GM19324 (cell line): Measurements from ENCODE around the gene LRRC1.
"Not testable (repeated sequence)": the region's sequence is repeated elsewhere in the genome, so short reads cannot be mapped to it uniquely, and the experiment has no call there.

ENCODE experiments used
- ATAC-seq: cut with Tn5 transposase; IDR thresholded peaks from one replicate; pipeline ENCODE4 v1.9.1; 2021; ENCODE audit warnings: mild to moderate bottlenecking, moderate library complexity; ENCODE audit not compliant: unreplicated experiment, low FRiP score

LRRC1 gene

DNA sequence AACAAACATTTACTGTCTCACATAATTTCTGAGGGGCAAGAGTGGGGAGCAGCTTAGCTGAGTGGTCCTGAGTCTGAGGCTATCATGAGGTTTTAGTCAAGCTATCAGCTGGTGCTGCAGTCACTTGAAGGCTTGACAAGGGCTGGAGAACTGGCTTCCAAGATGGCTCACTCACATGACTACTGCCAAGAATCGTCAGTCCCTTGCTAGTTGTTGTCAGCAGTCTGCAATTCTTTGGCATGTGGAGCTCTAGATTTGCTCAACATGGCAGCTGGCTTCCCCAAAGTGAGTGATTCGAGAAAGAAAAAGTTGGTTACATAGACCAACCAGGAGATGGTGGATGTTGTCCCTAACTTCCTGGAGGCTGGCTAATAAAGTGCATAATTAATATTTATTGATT lies 2.8 kb upstream of the LRRC1 start:
- no peak for ATAC-seq

DNA sequence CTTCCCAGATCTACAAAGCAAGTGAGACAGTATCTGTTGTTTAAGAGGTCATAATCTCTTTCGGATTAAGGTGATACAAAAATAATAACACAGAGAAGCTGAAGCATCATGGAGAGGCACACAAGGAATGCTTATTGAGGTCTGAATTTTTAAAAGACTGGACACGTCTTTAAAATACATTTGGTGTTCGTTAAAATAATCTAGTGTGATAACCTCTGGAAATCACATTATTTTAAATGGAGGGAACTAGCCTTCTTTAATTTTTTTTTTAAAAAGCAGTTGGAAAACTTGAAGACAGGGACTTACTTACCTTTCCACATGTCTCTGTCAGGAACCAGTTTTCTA lies 1.9 kb upstream of the LRRC1 start:
- ATAC-seq, result no peak

DNA sequence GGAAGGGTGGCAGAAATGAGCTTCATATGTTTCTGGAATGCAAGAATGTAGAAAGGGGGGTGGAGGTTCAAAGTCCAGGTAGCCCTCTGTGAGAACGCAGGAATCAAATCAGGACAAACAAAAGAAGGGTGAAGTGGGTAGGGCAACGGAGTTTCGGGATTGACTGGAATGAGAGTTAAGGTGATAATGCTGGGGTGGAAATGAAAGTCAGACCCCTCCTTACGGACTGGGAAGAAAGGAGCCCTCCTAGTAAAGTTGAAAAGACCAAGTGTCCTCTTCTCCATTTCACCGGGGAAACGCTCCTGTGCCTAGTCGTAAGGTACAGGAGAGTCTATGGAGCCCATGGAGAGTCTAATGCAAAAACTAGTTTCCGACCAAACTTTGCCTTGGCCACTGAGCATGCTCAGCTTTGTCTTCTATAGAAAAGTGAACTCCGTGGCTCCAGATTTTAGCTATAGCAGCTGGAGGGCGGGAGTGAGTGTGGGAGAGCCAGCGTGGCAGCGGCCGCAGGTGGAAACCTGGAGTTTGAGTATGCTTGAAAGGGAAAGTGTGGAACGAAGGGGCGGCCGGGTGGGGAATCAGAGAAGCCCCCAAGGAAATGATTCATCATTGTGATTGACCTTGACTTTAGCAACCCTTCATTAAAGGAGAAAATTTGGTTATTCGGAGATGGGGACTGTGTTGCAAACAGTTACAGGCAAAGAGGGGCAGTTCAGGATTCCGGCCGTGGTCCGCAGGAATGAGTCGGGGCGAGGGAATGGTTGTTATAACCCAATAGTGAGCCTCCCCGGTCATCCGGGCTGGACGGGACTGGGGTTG lies 1.3 kb upstream of the LRRC1 start:
- no peak for ATAC-seq

DNA sequence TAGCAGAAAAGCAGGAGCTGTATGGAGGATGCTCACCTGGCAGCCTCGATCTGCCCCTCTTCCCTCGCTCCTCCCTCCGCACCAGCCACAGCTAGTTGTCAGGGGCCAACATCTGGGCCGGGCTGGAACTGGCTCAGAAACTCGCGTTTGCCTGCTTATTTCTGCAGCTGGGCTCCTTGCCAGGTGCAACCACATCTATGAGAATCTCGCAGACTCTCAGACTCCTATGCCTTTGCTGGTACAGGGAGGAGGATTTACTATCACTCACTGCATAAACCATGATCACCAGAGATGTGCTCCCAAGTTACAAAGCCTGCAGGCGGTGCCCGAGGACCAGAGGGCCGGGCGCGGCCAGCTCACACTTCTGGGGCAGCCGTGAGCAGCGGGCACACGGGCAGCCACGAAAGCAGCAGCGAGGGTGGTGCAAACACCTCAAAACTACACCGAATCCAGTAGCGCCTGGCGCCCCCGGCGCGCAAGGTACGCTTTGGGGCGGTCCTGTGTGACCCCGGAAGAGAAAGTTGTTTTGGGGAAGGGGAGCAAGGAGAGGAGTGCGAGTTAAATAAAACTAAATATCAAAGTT lies 577 bp upstream of the LRRC1 start:
- peak; percentile 71 for ATAC-seq

DNA sequence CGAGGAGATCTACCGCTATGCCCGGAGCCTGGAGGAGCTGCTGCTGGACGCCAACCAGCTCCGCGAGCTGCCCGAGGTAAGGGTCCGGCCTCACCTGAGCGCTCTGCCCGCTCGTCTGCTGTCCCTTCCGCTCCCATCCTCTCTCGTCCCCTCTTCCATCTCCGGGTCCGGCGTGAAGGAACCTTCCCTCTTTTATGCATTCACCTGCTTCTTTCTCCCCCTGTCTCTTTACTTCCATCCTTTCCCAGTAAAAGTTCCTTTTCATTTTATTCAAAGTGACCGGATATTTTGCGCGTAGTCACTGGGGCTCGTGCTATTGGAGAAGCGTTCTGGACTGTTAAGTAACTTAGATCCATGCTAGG lies 516 bp downstream of the LRRC1 start:
- peak; percentile 17 for ATAC-seq

DNA sequence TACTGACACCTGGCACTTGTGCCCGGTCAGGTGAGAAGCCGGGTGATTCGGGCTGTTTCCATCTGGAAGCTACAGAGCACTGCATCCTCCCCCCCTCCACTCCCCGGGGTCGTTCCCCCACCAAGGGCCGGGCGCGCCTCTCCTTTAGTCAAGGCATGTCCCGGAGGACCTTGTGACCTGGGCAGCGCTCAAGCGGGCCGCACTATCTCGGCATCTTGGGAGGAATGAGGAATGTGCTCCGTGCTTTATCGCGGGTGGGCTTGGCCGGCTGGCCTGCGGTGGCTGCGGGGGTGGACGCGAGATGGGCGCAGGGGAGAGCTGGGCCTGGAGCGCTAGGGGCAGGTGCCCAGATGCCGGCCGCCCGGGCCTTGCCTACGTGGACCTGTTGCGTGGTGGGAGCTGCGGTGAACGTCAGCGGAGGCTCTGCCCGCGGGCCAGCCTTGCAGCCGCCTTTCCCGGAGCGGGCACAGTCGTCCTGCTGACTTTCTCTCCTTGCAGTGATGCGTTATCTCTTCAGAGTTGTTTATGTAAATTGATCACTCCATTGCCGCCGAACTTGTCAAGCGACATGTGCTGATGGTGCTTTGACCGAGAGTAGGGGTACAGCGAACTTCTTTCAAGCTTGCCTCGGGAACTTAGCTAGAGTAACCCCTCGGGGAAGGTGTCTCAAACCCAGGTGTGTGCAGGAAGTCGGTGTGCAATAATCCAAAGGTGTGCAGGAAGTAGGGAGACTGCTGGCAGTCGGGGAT lies 1.1 kb downstream of the LRRC1 start:
- ATAC-seq, result no peak

DNA sequence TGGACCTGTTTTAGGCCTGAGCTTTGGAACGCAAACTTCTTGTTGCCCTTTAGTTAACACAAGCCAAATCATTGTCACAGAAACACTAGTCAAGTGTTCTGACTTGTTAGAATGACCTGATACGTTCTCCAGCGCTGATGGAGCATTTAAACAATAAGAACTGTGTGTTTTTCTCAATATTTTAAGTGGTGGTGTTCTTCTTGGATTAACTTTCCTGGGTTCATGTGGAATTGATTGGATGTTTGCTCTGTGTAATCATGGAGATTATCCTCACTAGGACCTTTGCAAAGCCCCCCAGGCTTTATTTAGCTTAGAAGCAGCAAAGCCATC lies 1.6 kb downstream of the LRRC1 start:
- no peak for ATAC-seq

DNA sequence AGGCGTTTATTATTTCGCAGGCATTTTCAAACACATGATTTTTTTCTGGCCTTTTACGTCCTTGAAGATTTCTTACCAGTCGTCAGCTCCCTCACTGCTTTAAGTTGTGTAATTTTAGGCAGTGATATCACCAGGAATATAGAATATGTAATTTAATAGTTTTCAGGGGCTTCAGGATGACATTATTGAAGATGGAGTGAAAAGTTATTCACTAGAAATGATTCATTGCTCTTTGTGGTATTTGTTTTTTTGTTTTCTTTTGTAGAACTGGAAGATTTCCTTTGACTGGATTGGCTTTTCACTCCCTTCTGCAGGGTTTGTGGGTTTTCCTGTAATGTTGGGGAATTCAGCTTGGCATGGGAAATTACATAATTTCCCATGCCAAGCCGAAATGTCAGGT lies 2.0 kb downstream of the LRRC1 start:
- ATAC-seq, result no peak

DNA sequence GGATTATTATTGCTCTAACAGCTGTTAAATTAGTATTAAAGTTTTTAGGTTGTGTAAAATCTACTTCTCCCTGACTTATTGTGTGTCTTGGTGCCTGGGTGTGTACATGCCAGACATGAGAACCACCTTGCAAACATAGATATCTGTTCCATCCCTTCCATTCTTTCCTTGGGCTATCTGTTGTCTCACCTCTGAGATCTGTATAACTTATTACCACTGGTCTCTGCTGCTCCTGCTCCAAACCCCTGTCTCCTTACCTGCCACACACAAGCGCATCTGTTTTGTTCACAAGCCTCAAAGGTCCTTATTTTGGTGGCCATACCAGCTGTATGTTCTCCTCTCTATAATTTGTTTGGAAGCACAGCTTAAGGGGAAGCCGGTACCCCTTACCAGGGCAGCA lies 2.5 kb downstream of the LRRC1 start:
- no peak for ATAC-seq

DNA sequence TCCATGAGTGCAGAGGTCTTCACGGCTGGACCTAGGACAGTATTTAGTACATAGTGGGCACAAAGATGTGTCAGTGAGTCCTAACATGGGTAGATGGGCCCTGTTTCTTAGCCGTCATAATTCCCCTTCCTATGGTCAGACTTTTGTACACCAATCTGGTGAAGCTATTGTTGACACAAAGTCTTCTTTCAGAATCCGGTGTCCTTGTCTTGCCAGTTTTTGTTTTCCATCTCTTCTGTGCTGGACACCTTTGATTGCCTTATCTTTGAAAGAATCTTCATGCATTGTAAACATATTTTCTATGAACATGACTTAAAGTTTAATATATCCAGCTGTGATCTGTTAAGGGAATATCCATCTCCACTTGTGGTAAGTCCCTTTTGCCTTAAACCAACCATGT lies 4.5 kb downstream of the LRRC1 start:
- ATAC-seq, result no peak

DNA sequence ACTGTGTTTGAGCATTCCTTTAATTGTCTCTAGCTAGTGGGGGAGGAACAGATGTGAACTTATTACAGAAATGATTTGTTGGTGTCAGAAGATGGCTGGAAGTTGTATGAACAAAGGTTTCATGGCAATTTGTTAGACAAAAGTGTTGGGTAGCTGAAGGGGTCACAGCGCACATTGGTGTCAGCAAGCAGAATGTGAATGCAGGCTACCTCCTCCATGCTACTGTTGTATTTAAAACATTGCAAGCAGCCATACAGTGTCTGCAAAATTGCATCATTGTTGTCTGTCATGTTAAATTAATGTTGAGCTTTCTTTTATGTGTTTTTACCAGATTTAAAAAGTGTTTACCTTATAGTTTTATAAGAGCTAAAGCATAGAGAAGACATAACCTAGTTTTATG lies 6.2 kb downstream of the LRRC1 start:
- ATAC-seq, result no peak

DNA sequence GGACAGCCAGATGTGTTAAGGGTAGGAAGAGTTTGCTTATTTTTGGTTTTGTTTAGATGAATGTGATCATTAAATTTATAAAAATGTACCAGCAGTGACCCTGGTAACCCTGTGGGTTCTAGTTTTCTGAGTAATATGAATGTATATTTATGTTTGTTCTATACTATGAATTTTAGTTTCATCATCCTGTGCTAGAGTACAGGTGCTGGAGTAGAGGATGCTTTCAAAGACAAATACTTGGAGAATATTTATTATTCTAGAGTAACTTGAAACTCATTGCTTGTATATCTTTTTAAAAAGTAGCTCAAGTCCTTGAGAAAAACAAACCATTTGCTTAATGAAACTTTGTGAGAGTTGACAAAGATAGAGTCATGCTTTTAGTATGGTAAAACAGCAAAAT lies 7.8 kb downstream of the LRRC1 start:
- no peak for ATAC-seq

DNA sequence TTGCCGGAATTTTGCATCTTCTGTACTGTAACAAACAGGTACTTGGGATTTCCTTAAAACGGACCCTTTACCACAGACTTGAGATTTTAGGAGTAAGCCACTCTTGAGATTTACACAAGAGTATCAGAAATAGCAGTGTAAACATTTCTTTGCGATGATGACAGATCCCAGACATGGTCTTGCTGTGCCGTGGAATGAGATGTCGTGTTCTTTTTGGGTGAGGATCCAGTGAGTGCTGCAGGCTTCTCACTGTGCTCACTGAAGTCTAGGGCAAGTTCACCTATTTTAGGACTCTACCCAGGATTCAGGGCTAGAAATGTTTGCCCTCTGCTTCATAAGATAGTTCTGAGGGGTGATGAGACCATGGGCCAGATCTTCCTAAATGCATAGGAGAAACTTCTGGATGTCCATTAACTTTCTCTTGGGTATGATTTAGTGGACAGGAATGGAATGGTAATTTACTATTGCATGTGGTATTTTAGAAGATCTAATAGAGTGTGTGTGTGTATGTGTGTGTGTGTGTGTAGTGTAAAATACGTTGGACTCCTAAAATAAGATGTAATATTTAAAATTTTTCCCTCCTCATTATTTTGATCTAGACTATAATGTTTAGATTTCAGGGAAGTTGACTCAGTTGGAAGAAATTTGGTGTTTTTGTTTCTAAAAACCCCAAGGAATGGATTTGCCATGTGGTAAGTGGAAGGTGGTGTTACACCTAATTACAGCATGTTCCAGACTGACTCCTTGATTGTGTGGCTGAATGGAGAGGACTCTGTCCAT lies 8.5 kb downstream of the LRRC1 start:
- ATAC-seq, result no peak

DNA sequence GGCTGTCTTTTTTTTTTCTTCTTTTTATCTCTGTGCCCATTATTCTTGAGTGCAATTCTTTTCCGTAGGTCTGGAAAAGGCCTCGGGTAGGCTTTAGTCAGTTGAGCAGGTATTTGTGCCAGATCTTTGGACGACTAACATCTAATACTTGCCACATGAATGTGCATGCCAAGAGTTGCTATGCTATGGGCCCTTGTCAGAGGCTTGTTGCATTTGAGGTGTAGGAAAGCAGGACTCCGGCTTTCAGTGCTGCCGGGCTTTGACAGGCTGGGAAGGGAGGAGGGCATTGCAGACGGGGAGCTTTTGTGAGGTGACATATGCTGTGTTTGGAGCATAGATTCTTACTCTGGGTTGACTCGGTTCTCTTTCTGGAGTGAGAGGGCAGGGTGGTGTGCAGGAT lies 10.2 kb downstream of the LRRC1 start:
- no peak for ATAC-seq

DNA sequence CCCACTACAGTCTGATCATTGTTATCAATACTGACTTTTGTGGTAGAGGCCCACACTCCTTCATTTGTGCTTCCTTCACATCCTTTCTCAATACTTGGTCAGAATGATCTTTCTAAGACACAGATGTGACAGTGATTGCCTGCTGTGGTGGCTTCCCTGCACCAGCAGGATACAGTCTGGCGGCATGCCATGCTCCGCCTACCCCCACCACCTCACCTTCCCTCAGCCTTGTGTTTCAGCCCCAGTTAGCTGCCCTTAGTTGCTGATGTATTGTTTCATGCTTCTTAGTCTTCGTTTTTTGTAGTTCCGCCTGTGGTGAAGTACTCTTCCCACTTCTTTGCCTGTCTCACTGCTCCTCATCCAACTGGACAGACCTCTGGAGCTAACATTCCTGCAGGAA lies 10.9 kb downstream of the LRRC1 start:
- ATAC-seq, result no peak

DNA sequence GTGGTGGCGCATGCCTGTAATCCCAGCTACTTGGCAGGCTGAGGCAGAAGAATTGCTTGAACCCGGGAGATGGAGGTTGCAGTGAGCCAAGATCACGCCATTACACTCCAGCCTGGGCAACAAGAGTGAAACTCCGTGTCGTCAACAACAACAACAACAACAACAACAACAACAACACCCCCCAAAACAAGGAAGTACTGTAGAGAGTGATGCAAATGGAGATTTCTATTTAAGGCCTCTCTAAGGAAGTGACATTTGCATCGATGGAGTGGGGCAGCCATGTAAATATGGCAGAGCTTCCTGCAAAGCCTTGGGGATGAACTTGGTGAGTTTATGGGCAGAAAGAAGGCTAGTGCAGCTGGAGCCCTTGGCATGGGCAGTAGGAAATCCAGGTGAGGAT lies 12.8 kb downstream of the LRRC1 start:
- not testable (repeated sequence) for ATAC-seq

DNA sequence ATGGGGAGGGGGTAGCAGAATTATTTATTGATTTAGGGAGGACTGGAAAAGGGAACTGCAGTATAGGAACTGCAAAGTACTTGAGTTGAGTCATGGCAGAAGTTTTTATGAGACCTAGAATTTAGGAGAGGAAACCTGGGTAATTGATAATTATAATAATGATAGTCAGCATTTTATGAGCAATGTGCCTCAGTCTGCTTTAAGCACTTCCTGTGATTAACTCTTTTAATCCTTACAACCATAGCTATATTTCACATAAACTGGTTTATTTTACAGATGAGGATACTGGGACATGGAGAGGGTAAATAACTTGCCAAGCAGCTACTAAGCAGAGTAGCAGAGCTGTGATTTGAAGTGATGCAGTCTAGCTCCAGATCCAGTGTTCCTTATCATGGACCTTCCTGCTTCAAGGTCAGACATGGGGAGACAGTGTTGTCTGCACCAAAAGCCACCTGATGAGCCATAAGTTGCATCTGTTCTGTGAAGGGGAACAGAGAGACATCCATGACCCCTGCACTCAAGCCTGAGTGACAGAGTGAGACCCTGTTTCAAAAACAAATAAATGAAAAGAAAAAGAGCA lies 13.6 kb downstream of the LRRC1 start:
- ATAC-seq, result no peak

DNA sequence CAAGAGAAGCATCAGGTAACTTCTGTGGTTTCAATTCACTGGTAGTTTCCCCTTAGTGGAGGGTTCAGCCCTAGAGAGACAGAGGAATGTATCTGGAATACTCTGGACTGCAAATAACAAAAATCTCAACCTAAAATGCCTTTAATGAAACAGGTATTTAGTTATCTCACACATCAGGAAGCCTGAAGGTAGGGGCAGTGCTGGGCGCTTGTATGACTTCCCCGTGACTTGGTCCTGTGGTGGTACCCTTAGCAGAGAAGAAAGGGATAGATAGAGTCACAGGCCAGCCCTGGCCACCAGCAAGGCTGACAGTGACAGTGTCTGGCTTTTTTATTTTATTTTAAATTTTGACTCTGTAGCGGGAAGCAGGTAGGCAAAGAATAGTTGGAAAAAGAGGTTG lies 14.9 kb downstream of the LRRC1 start:
- no peak for ATAC-seq

DNA sequence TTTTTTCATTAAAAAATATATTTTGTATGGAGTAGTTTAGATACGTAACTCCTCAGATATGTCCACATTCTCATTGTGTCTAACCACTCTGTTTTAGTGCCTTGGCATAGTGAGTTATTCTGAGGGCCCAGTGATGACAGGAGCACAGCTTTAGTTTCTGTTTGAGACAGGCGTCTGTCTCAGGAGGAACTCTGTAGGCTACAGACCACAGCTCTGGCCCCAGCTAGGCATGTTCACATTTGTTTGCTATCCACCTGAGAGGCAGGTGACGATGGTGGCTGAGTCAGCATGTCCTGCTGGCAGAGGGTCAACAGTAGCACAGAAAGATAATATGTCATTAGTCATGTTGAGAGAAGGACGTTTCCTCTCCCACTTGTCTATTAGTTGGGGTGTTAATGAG lies 16.3 kb downstream of the LRRC1 start:
- peak; percentile 92 for ATAC-seq

DNA sequence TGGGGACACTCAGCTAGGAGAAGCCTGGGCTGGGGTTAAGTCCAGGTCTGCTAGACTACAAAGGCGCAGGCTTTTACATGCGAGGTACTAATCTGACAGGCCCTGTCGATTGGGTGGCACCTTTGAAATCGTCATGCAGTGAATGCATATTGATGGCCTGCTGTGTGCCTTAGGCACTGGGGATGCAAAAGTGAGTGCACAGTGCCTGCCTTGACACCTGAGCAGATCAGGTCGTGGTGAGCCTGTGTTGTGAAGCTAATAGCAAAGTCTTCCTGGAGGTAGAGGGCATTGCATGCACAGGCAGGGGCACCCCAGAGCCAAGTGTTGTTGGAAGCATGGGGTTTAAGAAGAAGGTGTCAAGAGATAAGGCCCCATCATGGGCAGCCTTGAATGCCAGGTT lies 16.9 kb downstream of the LRRC1 start:
- no peak for ATAC-seq

DNA sequence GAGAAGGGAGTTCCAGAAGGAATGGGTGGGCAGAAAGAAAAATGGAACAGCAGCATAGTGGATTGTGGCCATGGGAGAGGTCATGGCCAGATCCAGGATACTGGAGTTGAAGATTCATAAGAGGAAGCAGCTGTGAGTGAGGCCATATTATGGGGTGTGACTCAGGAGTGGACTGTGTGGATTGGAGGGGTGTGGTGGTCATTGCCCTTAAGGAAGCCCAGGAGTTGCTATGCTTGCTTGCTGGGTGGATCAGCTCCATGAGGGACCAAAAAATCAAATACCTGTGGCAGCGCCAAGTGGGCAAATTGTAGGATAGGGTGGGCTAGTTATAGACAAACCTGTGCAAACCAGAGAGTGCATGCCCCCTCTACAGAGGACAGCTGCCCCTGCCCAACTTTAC lies 18.3 kb downstream of the LRRC1 start:
- ATAC-seq, result no peak
